Hepatocyte (in vitro differentiated cells): Measurements from ENCODE around the gene RPS23. TPM values are rescaled to one million over a fixed set of nuclear protein-coding genes. Genes with fewer than 3 reads are reported as not detected.

ENCODE experiments used
- DNase-seq: peaks from one replicate; pipeline ENCODE4 v3.0.0-alpha.2; 2016; ENCODE audit warnings: low spot score
- H2AFZ ChIP-seq: fragments of 200-600 bp; sonication (generic); 2 replicates; pipeline ENCODE4 v1.6.0; 2016; ENCODE audit warnings: antibody characterized with exemption, mild to moderate bottlenecking
- H3K27ac ChIP-seq: fragments of 200-600 bp; sonication (generic); 2 replicates; pipeline ENCODE4 v1.5.1; 2016; ENCODE audit warnings: mild to moderate bottlenecking
- H3K27me3 ChIP-seq: fragments of 200-600 bp; sonication (generic); 2 replicates; pipeline ENCODE4 v1.6.1; 2016
- H3K36me3 ChIP-seq: fragments of 200-600 bp; sonication (generic); replicated peaks from 2 replicates; pipeline ENCODE4 v1.5.1; 2016; ENCODE audit warnings: low read depth; ENCODE audit not compliant: insufficient read depth
- H3K4me1 ChIP-seq: fragments of 200-600 bp; sonication (generic); 2 replicates; pipeline ENCODE4 v1.5.1; 2016; ENCODE audit warnings: mild to moderate bottlenecking, moderate library complexity; ENCODE audit not compliant: insufficient read depth
- H3K4me2 ChIP-seq: fragments of 200-600 bp; sonication (generic); 2 replicates; pipeline ENCODE4 v1.6.0; 2016
- H3K4me3 ChIP-seq: fragments of 200-600 bp; sonication (generic); 2 replicates; pipeline ENCODE4 v1.5.1; 2016; ENCODE audit warnings: mild to moderate bottlenecking
- H3K79me2 ChIP-seq: fragments of 200-600 bp; sonication (generic); 2 replicates; pipeline ENCODE4 v1.6.0; 2017; ENCODE audit warnings: mild to moderate bottlenecking
- H3K9me2 ChIP-seq: fragments of 200-600 bp; sonication (generic); replicated peaks from 2 replicates; pipeline ENCODE4 v1.6.0; 2017; ENCODE audit warnings: mild to moderate bottlenecking; ENCODE audit not compliant: insufficient read depth
- H3K9me3 ChIP-seq: fragments of 200-600 bp; sonication (generic); 2 replicates; pipeline ENCODE4 v1.5.1; 2016; ENCODE audit warnings: low read depth, mild to moderate bottlenecking
- H4K20me1 ChIP-seq: fragments of 200-600 bp; sonication (generic); 2 replicates; pipeline ENCODE4 v1.6.0; 2016; ENCODE audit warnings: mild to moderate bottlenecking; ENCODE audit not compliant: insufficient read depth, poor library complexity, severe bottlenecking
- EZH2 ChIP-seq: fragments of 200-600 bp; sonication (generic); IDR thresholded peaks from 2 replicates; pipeline ENCODE4 v1.6.1; 2016; ENCODE audit warnings: antibody characterized with exemption, mild to moderate bottlenecking, borderline replicate concordance
- EZH2phosphoT487 ChIP-seq: fragments of 200-600 bp; sonication (generic); IDR thresholded peaks from one replicate; pipeline ENCODE4 v1.6.1; 2018; ENCODE audit warnings: antibody characterized with exemption, mild to moderate bottlenecking, low read depth, moderate library complexity; ENCODE audit not compliant: unreplicated experiment, severe bottlenecking
- whole genome bisulfite sequencing: methylation state at CpG from one replicate; pipeline ENCODE4 v1.1.6; 2016; ENCODE audit warnings: low lambda C conversion rate; ENCODE audit errors: missing lambda C conversion rate; 5-methylcytosine and 5-hydroxymethylcytosine counted together
- polyA plus RNA-seq: library from polyadenylated mRNA; unstranded; fragments of >200 nt; fragmentation: Nextera tagmentation; extraction: Ambion mirVana; gene quantifications from 2 replicates; pipeline ENCODE4 v1.2.1, GENCODE V29; 2016
- total RNA-seq: library from RNA; depleted of rRNA; stranded (reverse); fragments of >200 nt; gene quantifications from 2 replicates; pipeline ENCODE4 v1.2.3, GENCODE V29; 2014
- TF ChIP-seq, protein P1 (sequence below): fragments of 200-600 bp; sonication (generic); IDR thresholded peaks from 2 replicates; pipeline ENCODE4 v1.5.1; 2016; ENCODE audit warnings: antibody characterized with exemption, mild to moderate bottlenecking; ENCODE audit not compliant: poor library complexity

The RPS23 gene
- total and polyA plus RNA-seq, 2 experiments from 2014 or later: 797 to 3,018 TPM

DNA sequence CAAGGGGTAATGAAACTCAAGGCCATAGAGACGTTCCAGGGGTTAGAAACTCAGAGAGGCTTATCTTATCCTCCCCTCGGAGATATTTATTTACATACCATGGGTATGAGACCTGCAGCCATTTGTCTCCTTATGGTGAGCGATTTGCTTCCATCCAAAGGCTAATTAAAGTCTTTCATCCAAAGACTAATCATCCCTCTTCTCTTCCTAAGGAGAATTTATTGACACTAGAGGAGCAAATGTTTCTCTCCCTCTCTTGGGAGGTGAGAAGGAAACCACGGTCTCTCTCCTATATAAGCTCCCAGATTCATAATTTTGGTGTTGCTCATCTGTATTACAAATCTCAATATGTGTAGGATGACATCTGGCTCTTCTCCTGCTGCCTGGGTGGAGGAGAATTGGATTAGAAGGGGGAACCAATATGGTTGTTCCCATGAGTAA, 31.0 kb upstream of the RPS23 start:
- Histone ChIP-seq H2AFZ (no peak overlapping the region), H3K79me2 (no peaks in the 10 kb centered on the region), H4K20me1 (no peaks in the 10 kb centered on the region), H3K9me3 (no peaks in the 10 kb centered on the region), H3K4me1 (peaks cover 12% of the 10 kb centered on the region), H3K27me3 (no peaks in the 10 kb centered on the region), H3K27ac (peak overlapping the region; percentile 13), H3K9me2 (no peaks in the 10 kb centered on the region), H3K4me3 (no peak overlapping the region), H3K4me2 (peak overlapping the region; percentile 42), H3K36me3 (no peaks in the 10 kb centered on the region)
- WGBS: 31% methylated on average over 4 of the region's 4 CpGs
- DNase-seq: peak; percentile 14
- TF ChIP-seq EZH2: no peak
- no peak for TF ChIP-seq EZH2phosphoT487
- TF ChIP-seq, protein P1, sequence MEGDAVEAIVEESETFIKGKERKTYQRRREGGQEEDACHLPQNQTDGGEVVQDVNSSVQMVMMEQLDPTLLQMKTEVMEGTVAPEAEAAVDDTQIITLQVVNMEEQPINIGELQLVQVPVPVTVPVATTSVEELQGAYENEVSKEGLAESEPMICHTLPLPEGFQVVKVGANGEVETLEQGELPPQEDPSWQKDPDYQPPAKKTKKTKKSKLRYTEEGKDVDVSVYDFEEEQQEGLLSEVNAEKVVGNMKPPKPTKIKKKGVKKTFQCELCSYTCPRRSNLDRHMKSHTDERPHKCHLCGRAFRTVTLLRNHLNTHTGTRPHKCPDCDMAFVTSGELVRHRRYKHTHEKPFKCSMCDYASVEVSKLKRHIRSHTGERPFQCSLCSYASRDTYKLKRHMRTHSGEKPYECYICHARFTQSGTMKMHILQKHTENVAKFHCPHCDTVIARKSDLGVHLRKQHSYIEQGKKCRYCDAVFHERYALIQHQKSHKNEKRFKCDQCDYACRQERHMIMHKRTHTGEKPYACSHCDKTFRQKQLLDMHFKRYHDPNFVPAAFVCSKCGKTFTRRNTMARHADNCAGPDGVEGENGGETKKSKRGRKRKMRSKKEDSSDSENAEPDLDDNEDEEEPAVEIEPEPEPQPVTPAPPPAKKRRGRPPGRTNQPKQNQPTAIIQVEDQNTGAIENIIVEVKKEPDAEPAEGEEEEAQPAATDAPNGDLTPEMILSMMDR: no peak

DNA sequence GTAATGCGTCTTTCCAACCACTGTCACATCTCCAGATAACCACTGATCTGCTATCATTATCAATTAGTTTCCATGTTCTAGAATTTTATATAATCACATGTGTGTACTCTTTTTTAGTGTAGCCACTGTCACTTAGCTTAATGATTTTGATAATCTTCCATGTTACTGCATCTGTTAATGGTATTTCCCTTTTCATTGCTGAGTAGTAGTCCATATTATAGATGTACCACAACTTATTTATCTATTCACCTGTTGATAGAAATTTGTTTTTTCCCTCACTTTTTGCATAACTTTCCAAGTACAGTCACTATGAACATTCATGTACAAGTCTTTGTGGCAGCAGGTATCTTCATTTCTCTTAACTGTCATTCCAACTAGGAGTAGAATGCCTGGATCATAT, 30.3 kb upstream of the RPS23 start:
- no peak for TF ChIP-seq EZH2
- no peak for TF ChIP-seq EZH2phosphoT487
- TF ChIP-seq, protein P1: no peak
- H3K79me2 ChIP-seq: no peaks in the 10 kb centered on the region
- H3K27me3 ChIP-seq: no peaks in the 10 kb centered on the region
- WGBS: 100% methylated on average over 1 of the region's 1 CpG
- no peak overlapping the region for H3K4me3 ChIP-seq
- H3K4me1 ChIP-seq: peaks cover 10% of the 10 kb centered on the region
- H3K36me3 ChIP-seq: no peaks in the 10 kb centered on the region
- no peak overlapping the region for H2AFZ ChIP-seq
- H4K20me1 ChIP-seq: no peaks in the 10 kb centered on the region
- no peaks in the 10 kb centered on the region for H3K9me2 ChIP-seq
- DNase-seq: no peak
- H3K4me2 ChIP-seq: no peak overlapping the region
- H3K9me3 ChIP-seq: no peaks in the 10 kb centered on the region
- H3K27ac ChIP-seq: peak overlapping the region; percentile 13

DNA sequence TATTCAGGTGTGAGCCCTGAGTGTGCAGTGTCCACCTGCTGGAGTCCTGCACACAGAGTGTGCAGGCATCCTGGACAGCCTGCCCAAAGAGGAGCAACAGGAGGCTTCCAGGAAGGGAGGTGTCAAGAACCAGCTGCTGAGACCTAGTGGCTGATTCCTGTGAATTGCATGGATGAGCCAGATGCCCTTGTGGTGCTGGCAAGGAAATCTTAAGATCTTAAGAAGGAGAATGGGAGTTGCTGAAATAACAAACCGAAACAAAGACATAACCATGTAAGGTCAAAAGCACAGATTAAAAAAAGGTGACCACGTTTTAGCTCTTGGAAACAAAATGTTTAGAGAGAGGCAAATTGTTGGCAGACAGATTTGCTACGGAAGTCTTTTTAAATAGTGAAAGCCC, 29.3 kb upstream of the RPS23 start:
- no peak for DNase-seq
- Histone ChIP-seq H2AFZ (no peak overlapping the region), H3K4me3 (no peak overlapping the region), H3K4me1 (no peaks in the 10 kb centered on the region), H3K79me2 (no peaks in the 10 kb centered on the region), H4K20me1 (no peaks in the 10 kb centered on the region), H3K27ac (no peak overlapping the region), H3K27me3 (no peaks in the 10 kb centered on the region), H3K4me2 (no peak overlapping the region), H3K36me3 (no peaks in the 10 kb centered on the region), H3K9me3 (no peaks in the 10 kb centered on the region), H3K9me2 (no peaks in the 10 kb centered on the region)
- 51% methylated on average over 3 of the region's 3 CpGs for WGBS
- no peak for TF ChIP-seq EZH2
- TF ChIP-seq, protein P1: no peak

DNA sequence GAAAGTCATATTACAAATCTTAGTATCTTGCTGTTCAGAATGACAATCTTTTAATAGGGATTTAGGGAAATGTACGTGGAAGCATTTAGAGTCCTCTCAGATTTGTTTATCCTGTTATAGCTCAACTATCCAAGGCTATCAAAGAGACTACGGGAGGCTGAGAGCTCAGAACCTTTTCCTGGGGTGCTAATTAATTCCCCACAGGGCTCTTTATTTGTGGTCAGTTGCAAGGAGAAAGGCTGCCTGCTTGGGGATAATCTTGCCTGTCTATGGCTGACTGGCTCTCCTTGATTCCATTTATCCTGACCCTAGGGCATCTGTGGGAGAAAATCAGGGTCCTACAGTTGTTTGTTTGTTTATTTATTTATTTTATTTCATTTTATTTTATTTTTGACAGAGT, 28.0 kb upstream of the RPS23 start:
- TF ChIP-seq EZH2phosphoT487 (no peak), EZH2 (no peak)
- TF ChIP-seq, protein P1: no peak
- Histone ChIP-seq H4K20me1 (no peaks in the 10 kb centered on the region), H3K36me3 (no peaks in the 10 kb centered on the region), H3K9me2 (no peaks in the 10 kb centered on the region), H3K27ac (no peak overlapping the region), H3K4me3 (no peak overlapping the region), H3K27me3 (no peaks in the 10 kb centered on the region), H3K4me2 (no peak overlapping the region), H3K9me3 (no peaks in the 10 kb centered on the region), H3K79me2 (no peaks in the 10 kb centered on the region), H2AFZ (no peak overlapping the region), H3K4me1 (no peaks in the 10 kb centered on the region)
- 48% methylated on average over 2 of the region's 2 CpGs for WGBS
- DNase-seq: no peak
